22Rv1 (cell line): ENCODE results near the gene BRD4.

Experiments
- CTCF ChIP-seq: fragments of 450-650 bp; IDR thresholded peaks from 2 replicates; pipeline ENCODE4 v1.5.1; 2017; ENCODE audit warnings: mild to moderate bottlenecking
- ZFX ChIP-seq: fragments of 450-650 bp; IDR thresholded peaks from 2 replicates; pipeline ENCODE4 v1.6.1; 2017; ENCODE audit warnings: antibody characterized with exemption, borderline replicate concordance

- TF ChIP-seq CTCF: no peak
- no peak for TF ChIP-seq ZFX
Observed at GRCh38 chr19:15199661-15200552, 132.4 kb downstream of the BRD4 start.
